Activated CD4-positive, alpha-beta T cell treated with anti-CD3 and anti-CD28 coated beads for 48 hours (primary cell): ENCODE results near the gene ANK3.

Experiments
- DNase-seq: peaks from one replicate; pipeline ENCODE4 v3.0.0-alpha.2; 2020

ANK3 gene

DNA sequence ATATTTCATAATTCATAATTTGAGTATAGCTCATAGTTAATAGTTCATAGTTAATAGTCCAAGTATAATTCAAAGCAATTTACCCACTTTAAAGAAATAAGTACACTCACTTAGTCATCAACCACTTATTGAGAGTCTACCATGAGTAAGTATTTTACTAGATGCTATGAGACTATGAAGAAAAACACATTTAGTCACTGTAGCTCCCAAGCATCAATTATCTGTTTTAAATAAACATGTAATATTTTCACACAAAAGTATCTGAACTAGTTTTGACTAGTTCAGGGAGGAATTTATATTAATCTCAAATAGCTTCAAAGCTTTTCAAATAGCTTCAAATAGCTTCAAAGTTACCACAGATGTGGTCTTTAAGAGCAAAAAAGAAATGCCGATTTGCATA, 119.2 kb downstream of the ANK3 start:
- DNase-seq = no peak

DNA sequence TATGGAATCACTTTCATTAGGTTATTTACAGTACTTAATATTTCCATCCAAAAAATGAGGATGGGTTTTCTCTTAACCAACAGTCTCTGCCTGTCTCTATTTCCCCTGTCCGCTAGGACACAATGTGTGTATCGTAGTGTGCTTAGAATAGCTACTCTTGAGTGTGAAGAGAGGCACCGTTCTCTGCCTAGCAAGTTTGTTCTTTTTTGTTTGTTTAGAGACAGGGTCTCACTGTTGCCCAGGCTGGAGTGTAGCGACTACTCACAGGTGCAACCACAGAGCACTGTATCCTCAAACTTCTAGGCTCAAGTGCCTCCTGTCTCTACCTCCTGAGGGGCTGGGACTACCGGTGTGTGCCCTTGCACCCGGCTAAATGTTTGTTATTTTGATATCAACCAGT, 121.9 kb downstream of the ANK3 start:
- no peak for DNase-seq

DNA sequence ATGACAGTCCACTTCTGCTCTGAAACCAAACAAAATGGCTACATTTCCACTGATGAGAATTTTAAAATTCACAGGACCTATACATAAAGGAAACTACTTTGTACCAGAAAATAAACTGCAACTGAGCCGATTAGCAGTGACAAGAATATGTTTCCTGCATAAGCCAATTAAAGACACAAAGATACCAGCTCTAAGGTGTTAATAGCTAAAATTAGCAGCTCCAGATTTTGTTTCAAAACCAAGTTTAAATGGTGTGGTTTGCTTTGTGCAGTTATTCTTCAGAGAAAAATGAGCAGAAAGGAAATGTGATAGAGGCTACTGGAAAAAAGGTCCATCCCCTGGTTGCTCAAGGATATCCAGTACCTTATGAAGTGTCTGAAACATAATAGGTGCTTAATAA, 123.2 kb downstream of the ANK3 start:
- no peak for DNase-seq

DNA sequence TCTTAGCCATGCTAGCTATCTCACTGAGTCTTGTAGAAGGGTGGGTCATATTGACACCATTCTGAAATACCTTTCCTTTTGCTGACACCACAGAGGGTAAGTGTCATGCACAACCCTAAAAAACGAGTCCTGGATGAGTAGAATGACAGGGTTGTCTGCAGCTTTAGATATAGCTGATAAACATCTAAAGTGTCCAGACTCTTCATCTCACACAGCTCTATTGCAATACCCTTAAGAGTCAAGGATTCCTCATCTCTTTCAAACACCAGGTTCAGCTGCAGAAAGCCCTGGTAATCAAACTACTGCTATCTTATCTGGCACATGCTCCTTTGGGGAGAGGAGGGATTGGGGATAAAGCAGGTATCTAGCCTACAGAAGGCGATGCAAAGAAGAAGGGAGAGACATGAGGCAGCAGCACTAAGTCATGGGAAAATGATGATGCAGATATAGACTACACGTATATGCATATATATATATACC, 127.0 kb downstream of the ANK3 start:
- DNase-seq = no peak

DNA sequence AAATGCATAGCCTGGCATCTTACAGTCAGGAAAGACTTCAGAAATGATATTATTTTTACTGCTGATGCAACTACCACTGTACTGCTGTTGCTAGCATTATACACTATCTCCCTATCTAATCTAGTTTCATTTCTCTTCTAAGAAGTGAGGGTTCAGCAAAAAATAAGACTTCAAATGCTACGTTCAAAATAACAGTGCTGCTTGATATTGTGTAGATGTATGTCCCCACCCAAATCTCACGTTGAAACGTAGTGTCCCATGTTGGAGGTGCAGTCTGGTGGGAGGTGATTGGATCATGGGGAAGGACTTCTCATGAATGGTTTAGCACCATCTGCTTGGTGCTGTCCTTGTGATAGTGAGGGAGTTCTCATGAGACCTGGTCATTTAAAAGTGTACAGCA, 129.4 kb downstream of the ANK3 start:
- DNase-seq = no peak

DNA sequence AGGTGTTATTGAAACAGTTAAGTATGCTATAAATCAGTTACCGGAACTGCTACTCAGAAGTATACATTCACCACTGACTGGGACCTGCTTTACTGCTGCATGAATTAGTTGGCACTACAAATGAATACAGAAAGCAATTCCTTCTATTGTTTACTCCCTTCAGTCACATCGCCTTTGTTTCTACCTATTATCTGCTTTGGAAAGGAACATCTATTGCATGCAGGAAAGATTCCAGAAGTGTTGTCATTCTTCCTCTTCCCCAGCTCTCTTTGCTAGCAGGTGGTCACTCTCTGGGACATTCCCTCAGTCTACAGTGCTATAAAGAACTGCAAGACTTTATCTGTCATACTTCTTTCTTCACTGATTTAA, 131.3 kb downstream of the ANK3 start:
- no peak for DNase-seq

DNA sequence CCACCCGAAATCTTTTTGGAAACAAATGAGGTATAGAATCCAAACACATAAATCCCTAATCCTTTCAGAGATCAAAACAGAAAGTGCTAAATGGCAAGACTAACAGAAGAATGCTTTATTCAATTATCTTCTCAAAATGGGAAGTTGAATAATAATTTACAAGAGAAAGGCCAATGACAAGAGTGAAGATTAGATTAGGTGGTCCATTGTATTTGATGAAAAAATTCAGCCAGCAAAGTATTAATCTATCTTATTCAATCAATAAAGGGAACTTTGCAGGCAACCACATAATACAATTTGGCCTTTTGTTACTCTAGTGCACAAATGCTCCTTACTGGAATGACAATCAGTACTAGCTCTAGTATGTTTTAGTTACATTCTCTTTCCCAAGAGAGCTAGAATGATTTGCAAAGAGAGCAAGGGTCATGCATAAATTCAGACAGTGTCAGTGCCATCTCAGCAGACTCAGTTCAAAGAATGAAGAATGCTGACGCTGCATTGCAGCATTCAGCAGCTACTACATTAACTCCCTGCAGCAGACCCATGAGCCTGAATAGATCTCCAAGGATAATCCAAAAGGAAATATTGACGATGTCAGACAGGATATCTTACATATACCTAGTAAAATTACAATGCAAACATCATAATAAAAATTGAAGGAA, 131.8 kb downstream of the ANK3 start:
- no peak for DNase-seq

DNA sequence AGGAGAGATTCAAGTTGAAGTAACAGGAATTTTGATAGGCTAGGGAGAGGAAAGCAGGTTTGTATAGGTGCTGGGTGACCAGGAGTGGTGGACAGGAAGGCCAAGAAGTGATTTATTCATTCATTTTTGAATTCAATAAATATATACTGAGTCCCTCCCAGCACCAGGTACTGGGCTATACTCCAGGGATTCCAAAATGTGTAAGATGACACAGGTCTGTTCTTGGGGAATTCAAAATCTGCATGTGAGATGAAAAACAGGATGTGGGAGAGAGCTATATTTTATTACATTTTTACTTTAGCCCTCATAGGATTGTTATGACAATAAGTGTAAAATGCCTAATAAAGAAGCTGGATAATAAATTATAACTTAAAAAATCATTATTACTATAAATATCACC, 134.9 kb downstream of the ANK3 start:
- no peak for DNase-seq

DNA sequence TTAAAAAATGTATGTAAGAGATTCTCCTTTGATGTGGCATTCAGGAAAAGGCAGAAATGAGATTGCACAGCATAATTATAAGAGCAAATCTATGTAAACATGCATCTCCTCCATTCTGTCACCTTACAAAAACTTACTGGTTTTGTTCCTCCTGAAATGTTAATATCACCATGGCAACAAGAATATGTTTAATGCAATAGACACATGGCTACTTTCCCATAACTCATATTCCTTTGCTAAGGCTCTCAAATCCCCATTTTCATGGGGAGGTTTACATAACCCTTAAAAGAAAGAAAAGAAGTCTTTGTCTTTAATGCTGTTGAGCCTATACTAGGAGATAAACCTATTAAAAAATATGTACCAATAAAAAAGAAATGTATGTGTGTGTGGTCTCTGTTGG, 136.2 kb downstream of the ANK3 start:
- no peak for DNase-seq

DNA sequence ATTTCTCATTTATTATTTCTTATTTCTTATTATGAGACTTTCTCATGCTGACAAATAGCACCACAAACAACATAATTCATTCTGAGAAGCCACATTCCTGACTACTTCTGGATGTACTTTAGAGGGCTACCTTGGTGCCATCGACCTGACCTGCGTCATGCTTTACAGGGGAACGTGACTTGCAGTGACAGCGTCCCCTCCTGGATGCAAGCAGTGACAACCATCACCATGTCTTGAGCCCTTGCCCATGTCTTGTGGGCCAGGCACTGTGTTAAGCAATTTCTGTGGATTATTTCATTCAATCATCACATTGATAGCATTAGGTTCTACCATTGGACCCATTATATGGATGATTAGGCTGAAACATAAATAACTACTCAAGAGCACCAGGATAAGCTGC, 137.0 kb downstream of the ANK3 start:
- no peak for DNase-seq

DNA sequence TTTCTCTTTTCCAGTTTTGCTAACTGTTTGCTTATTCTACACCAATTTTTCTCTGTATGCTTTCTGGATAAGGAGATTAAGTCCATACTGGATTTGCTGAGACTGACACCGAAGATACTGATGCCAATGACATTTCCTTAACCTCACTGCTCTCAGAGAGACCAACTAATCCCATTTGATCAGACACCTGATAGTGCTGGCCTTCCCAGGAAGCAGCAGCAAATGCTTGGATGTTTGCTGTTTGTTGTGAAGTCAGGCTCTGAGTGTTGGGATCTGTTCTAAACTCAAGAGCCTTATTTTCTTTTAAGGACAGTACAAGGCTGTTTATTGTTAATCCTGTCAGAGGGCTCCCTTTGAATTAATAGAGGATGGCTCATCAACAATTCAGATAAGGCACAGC, 143.3 kb downstream of the ANK3 start:
- no peak for DNase-seq

DNA sequence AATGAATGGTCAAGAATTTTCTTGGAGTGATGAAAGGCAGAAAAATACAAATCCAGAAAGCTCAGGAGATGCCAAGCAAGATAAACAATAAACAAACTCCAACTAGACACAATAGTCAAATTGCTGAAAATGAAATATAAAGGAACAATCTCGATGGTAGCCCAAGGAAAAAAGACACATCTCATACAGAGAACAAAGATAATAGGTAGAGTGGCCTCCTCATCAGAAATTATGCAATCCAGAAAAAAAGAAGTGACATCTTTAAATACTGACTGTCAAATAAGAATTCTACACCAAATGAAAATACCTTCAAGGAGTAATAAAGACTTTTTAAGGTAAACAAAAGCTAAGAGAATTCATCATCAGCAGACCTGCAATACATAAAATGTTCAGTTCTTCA, 150.4 kb downstream of the ANK3 start:
- DNase-seq = no peak

DNA sequence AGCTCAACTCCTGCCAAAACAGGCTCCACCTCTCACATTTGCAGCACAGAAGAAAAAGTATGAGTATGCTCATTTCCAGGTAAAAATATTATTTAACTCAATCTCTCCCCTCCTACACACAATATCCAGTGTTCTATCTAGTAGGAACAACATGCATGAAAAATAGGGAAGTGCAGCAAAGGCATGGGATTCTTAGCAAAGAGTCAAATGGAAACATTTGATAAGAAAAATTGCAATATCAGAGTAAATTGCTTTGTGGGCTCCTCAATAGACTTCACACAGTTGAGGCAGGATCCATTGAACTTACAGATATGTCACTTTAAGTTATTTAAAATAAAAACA, 150.9 kb downstream of the ANK3 start:
- no peak for DNase-seq

DNA sequence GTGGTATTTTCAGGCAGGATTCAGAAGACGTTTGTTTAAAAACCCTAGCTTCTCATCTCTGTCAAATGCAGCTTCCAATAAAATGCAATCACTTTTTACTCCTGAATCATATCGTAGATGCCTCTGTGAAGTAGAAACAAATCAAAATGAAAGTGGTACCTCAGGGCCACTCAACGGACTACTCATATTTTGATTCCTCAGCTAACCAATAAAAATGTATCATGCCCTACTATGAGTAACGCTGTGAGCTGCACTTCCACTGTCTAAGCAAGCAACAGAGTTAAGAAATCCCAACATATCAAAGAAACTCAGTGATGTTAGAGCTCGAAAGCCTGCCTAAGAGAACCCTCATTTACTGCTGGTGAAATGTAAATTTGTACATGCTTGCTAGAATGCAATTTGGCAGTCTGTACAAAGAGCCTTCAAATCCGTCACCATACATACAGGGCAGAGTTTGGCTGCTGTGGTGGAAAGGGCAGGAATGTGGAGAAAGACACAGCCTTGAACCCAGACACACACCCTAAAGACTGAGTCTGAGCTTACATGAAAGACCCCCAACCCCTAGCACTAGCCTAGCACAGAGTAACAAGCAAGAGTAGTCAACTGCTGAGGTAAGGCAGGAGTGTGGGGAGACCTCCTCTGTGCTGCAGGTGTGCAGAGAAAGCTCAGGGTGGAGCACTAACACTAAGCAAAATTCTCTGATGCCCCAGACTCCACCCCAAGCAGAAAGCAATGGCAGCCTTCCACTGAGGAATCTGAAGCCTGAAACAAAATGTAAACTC, 151.5 kb downstream of the ANK3 start:
- DNase-seq = peak; percentile 14

DNA sequence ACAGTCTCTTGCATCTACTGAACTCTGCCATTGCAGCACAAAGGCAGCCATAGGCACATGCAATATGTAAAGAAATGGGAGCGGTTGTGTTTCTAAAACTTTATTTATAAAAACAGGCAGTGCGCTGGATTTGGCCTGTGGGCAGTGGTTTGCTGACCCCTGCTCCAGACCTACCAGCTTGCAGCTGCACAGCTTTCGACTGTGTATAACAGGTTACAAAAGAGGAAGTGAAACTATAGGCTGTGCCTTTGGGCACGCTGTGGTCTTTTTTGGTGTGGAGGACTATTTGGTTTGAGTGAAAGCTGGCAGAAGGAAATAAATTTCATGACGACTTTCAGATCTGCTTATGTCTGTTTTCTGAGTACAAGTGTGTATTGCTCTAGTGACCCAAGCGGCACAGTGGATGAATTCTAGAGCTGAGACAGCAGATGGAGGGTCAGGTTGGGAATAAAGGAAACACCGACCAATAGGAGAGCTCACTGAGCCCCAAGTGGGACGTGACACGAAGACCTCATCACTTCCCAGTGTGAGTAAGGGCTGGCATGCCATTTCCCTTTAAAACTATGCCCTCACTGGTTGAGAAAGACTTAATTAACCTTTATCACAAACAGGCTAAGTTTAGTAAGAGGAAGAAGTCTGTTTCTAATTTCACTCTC, 152.7 kb downstream of the ANK3 start:
- peak; percentile 16 for DNase-seq

DNA sequence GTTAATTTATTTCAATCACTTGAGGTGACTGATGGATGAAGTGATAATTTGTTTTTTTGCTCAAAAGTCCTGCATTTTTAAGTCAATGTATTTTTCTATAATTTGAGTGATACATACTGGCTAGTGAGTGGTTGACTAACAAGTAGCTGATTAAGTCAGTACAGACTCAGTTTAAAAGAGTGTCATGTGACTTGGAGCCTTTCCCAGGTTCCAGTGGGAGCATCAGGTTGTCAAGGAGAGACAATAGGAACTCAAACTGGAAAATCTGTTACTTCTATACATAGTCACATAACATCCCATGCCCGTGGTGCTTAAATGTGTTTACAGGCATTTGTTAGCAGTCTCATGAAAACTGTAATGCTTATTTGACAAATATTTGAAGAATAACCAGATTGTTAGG, 154.7 kb downstream of the ANK3 start:
- no peak for DNase-seq

DNA sequence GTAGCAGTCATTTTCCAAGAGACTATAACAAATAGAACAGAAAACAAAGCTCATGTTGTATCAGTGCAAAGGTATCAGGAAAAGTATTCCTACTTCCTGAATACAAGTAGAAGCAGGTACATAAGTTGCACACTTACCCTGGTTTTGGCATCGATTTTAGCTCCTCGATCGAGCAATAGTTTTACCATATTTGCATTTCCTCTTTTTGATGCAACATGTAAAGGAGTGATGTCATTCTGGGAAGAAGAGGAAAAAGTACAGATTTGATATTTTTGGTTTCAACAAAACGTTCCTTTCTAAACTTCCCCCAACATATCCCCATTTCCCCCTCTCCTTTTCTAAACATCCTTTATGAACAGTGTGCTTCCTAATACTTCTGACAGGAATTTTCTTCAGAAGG, 155.1 kb downstream of the ANK3 start:
- no peak for DNase-seq

DNA sequence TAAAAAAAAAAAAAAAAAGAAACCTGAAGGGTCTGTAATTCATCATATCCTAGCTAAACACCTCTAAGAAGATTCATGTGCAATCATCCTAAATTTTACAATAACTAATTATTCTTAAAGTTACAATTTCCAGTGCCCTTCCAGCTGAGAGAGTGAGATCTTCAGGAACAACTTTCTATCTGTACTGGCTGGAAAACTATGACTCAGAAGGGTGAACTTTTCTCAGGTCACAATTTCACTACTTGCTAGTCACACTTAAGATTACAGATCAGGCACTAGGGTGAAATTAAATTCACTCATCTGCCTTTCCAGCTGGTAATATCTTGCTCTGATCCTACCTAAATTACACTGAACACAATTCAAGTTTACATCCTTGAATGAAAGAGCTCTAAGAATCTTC, 158.8 kb downstream of the ANK3 start:
- no peak for DNase-seq

DNA sequence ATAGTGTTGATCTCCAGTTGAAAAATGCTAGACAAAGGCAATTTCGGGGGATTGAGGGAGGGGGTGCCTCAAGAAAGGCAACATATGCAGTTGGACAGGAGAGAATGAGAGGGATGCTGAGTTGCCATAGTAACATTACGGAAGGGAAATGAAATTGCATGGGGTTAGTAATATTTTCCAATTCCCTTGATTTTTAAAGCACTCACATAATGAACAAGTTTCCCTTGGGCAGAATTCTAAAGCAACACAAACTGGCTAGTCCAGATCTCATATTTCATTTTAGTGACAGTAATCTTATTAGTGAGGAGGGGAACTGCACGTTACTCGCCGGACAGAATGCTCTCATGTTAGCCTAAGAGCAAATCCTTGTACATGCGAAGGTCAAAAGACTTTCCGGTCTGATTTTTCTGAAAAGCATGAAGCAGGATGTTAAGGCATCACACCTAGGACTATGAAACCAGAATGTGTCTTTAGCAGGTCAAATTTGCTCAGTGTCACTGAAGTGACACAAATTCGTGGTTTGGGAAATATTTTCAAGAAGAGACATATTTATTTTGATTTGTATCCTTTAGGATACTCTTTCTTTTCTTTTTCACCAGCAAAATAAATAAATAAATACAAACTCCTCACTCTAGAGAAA, 165.5 kb downstream of the ANK3 start:
- no peak for DNase-seq

DNA sequence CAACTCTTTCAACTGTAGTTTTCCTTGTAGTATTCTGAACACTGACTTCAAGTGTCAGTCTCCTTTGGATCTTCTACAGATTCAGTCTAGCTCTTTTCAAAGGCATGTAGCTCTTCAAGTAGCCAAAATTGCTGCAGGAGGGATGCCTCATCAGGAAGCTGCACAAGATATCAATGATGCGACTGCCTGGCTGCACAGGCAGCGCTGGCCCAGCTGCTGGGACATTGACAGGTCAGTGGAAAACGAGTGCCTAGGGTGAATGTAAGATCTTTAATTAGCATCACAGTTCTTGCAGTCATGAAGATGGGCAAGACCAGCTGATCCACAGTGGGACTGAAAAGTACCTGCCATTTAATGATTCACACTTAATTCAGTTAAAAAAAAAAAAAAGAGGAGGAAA, 167.6 kb downstream of the ANK3 start:
- no peak for DNase-seq

DNA sequence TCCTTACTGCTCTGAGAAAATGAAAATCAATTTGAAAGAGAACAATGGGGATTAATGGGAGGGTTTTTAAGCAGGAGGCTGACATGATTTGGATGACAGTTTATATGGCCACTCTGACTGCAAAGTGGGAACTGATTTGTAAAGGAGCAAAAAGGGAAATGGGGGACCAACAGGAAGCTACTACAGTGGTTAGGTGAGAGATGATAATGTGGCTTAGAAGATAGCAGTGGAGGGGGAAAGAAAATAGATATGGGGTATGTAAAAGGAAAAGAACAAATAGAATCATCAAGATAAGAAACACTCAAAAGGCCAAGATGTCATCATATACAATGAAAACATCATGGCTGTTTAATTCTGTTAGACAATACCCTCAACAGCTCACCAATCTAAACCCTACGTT, 177.5 kb downstream of the ANK3 start:
- DNase-seq = no peak

DNA sequence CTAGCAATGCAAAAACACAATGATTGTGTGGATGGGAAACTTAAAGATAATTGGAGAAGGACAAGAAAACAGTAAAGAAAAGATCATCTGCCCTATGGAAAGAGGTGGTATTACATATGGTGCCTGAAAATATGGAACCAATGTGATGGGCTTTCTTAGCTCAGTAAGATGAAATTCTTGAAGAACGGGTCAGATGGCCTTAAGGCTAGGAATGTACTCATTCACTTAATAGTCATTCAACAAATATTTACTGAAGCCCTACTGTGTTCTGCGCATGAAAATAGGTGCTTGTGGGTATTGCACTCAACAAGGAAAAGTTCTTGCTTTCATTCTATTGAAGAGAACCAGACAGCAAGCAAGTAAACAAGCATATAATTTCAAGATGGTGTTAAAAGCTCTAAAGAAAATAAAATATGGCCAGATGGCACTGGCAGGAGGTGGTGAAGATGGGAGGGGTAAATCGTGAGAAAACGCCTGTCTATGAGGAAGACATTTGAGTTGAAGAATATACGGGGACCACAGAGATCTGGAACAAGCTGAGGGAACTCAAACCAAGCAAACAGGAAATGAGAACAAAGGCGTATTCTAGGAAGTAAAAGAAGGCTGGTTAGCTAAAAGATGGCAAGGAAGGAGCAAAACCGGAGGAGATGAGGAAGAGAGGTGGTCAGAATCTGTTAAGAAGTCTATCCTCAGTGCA, 179.7 kb downstream of the ANK3 start:
- DNase-seq = no peak

DNA sequence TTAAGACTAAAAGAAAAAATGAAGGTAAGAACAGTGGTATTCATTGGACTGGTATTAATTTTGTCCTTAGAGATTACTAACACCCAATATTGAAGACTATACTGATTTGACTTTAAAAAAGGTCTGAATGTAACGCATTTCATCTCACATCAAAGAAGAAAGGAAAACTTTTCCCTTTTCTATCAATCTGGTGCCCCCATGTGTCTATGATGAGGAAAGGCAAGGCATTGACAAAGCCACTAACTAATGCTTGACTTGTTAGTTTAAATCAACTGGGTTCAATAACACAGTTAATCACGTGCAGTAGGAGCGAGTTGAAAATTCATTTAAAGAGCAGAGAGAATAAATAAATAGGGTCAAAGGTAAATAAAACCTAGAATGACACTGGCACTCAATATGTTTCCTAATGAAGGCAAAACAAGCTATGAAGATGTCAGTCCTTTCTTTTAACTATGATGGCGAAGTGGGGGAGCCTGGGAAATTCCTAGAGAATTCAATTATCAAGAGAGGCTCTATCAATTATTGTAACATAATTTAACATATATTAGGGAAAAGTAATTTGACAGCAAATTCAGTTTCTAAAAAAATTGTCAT, 180.9 kb downstream of the ANK3 start:
- DNase-seq = no peak
